Endothelial cell of hepatic sinusoid (primary cell): ENCODE data around the gene SDSL.

ENCODE experiments used
- in situ Hi-C: cut with HindIII; loops from 2 replicates; pipeline ENCODE4 v1.10.0; 2017; ENCODE audit warnings: low sequenced_read_pairs

SDSL gene

DNA sequence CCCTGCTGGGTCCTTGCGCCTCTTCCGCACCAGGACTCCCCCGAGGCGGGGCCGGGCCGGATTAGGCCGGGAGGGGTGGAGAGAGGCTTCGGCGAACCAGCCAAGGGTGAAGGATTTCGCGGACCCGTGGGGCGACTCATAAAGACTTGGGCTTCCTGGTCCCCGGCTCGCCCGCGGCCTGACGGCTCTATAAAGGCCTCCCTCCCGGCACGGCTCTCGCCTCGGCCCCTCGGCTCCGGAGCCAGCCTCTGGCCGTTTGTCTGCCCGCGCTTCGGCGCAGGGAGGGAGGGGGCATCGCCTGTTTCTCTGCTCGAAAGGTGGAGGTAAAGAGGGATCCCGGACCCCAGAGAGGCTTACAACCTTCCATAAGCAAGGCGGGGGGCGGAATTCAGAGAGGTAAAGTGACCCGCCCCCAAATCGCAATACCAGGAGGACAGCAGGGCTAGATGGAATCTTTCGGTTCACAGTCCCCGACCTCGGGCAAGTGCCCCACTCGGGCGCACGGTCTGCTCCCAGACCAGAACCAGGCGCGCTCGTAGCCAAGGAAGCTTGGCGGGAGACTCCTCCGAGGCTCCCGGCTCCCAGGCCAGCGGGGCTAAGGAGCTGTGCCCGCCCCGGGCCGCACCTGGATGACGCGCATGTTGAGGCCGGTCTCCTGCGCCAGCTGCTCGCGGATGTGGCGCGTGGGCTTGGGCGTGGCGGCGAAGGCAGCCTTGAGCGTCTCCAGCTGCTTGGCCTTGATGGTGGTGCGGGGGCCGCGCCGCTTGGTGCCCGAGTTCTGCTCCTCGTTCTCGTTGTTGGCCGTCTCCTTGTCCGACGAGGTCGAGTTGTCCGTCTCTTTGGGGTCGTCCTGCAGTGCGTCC lies 45.6 kb downstream of the SDSL start:
- in situ Hi-C loops: no loop called here

DNA sequence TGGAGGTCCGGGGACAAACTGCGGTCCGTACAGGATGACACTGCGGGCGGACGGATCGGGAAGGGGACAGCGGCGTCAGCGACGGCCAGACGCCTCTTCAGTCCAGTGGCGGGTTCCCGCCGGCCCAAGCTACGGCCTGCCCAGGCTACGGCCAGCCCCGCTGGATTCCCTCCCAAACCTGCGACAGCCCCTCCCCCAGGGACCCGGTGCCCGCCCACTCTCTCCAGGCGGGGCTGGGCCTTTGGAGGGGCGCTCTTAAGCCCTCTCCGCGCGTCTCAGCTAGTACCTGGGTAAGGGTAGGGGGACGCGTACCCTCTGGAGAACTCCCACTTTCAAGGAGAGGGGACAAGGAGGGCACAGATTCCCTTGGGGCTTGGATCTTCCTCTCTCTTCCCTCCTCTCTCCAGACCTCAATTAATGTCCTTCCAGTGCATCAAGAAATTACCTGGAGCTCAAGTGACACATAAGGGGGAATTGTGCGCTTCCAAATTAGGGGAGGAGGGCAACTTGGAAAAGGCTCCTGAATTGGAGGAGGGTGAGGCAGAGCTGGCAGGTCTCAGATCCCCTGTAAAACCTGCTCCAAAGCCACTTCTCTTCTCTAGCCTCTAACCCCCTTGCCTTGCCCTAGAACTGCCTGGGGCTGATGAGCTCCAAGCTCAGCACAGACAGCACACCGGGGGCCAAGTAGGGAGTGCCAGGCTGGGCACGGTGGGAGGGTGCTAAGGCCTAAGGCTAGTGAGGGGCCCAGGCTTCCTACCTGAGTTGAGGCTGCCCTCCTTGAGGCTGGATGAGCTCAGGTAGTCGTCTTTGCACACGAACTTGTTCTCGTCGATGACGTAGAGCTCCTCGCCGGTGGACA lies 46.4 kb downstream of the SDSL start:
- in situ Hi-C loops: no loop called here

DNA sequence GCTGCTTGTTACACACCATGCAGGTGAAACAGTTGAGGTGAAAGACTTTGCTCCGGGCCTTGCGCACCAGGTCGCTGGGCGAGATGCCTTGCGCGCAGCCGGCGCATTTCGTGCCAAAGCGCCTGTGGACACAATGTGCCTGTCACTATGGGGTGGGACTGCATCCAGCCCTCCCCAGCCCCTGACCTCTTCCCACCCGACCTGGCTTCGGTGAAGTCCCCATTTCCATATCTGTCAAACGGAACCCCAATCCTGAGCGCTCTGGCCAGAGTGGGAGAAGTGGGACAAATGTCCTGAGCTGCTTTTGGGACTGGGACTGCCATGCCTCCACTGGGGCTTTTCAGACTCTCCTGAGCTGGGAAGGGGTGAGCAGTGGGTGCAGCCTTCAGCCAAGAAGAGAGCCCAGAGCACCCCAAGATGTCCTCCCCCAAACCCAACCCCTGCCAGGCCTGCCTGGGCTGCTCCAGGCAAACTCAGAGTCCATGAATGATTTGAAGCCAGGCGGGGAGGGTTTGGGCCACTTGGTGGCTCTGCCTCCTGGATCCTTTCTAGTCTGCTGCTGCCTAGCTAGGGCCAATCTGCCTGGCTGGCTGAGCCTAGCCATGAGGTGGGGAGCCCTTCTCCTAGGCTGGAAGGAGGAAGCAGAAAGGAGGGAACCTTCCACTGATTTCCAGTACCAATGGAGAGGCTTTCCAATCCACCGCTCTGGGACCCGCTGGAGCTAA lies 47.2 kb downstream of the SDSL start:
- in situ Hi-C loops: no loop called here

DNA sequence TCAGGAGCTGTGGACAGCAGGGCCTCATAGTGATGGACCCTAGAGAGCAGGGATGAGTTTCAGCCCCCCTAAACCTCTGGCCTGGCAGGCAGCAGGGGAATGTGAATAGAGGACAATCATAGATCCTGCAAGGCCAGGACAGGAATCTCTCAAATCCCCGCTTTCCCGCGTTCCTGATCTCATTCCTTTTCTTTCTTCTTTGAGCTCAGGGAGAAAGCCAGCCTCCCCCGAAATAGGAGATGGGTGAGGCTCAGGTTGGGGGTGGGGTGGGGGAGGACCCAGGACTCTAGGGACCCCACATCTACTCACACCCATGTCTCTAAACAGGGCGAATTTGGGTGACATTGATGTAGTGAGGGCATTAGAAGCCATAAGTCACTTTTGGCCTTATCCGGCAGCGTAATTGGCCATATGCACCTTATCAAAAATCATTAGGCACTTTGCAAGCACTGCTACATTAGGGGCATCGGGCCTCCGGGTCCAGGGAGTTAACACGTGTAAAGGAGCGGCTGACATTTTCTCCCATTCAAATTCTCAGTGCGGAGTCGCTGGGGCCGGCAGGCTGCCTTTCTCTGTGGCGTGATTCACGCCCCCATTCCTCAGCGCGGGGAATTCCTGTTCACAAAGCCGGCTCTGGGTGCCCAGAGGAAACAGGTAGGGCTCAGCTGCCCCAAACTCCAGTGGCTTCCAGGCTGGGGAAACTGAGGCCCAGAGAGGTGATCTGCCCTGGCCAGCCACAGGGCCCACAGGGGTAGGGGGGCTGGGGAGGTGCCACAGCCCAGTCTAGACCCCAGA lies 48.0 kb downstream of the SDSL start:
- in situ Hi-C loops: loop anchor here (5.0 to 10.0 kb wide), 2 partner anchors 42 to 465 kb away; no protein-coding TSS in a partner anchor

DNA sequence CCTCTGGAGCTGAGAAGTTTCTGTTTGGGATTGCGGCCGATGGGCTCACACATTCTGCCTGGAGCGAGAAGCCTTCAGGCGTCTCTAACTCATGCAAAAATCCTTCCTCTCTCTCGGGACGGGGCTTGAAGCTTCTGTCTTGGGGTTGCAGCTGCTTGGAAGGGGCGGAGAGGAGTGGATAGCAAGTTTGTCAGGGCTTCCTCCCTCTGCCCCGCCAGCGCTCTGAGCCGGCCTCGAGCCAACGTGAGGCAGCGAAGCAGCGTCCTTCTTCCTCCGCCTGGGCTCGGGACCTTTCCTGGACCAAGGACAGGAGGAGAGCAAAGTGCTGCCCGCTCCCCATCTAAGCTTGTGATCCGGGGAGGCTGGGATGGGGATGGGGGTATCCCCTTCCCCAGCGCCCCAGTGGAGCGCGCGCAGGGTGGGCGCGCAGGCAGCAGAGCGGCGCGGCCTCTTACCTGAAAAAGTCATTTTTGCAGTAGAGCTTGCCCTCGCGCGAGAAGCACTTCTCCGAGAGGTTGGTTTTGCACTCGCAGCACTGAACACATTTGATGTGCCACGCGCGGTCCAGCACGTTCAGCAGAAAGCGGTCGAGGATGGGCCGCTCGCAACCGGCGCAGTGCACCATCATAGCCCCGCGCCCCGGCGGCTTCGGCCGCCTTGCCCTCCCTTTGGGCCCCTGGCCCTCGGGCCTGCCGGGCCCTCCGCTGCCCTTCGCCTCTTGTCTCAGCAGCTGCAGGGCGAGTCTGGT lies 48.9 kb downstream of the SDSL start:
- in situ Hi-C loops: loop anchor here (5.0 to 10.0 kb wide), 2 partner anchors 41 to 464 kb away; no protein-coding TSS in a partner anchor

DNA sequence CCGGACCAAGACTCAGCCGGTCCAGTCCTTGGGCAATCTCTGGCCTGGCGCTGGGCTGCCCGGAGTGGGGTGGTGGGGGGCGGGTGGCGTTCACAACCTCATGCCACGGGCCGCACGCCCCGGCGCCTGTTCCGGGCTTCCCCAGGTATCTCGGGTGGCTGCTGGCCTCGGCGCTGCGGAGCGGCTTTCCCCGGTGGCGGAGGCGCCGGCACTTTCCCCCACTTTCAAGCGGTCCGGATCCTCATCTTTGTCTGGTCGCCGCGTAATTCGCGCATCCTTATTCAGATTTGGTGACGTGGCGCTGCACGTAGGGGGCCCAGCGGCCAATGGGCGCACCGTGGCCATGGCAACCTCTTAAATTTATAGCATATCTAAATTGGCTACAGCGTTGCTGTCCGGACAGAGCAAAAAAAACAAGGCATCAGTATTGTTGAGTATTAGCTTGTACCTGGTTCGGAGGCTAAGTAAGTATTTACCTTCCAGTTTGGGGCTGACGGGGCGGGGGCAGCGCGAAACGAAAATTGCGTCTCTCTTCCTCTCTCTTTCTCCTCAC lies 49.5 kb downstream of the SDSL start, which contains the start of gene LHX5:
LHX5 (minus strand) TSS at position 253 of the 553 bp plus-strand sequence. CDS start 373 bp downstream, outside the sequence.
- in situ Hi-C loops: loop anchor here (5.0 to 10.0 kb wide), 2 partner anchors 41 to 463 kb away; no protein-coding TSS in a partner anchor

DNA sequence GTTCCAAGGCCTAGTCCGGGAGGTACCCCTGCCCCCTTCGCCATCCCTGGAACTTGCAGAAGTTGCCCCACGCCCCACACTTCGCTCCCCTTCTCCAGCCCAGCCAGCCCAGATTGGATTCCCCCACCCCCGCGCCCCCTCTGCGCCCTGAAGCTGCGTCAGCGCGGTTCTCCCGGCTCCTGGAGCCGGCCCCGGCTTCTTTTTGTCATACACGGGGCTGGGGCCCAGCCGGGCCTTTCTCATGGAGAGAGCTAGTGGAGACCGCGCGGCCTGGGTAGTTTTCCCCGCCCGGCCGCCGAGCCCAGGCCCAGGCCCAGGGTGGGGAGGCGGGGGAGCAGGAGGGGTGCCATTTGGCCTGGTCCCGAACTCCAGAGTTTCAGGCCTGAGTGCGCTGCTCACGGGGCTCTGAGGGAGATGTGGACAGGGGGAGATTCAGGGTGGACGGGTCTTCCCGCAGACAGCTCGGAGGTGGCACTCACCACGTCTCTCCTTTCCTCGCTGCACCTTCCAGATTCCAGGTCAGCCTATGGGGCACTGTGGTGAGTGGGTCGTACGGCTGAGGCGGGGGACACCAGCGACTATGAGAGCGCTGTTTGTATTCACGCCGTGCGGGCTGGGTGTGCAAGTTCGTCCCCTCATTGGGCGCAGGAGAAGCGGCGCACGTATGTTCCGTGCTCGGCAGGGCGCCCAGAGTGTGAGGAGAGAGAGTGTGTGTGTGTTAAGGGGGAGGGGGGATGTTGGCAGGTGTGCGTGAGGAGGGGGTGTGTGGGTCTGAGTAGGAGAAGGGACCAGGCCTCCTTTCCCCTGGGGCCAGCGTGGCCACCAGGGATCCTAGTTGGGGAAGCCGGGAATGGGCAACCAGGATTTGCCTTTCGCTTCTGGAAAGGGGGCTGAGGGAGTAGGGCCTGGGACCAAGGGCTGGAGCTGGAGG lies 50.3 kb downstream of the SDSL start:
- in situ Hi-C loops: loop anchor here (5.0 to 10.0 kb wide), 2 partner anchors 40 to 462 kb away; no protein-coding TSS in a partner anchor

DNA sequence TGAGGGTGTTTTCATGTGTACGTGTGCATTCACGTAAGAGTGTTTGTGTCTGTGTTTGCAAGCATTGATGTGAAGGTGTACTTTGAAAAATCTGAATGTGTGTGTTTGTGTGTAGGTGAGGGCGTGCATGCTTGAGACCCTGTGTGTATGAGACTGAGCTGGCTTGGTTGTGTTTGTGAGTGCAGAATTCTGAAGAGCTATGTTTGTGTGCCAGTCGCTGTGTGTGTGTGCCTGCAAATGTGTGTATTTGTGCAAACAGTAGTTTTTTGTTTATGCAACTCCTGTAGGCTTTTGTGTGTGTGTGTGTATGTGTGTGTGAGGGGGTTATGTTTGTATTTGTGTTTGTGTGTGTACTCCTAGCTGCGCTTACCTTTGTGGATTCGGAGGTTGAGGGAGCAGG lies 51.2 kb downstream of the SDSL start:
- in situ Hi-C loops: loop anchor here (5.0 to 10.0 kb wide), 2 partner anchors 39 to 461 kb away; no protein-coding TSS in a partner anchor

DNA sequence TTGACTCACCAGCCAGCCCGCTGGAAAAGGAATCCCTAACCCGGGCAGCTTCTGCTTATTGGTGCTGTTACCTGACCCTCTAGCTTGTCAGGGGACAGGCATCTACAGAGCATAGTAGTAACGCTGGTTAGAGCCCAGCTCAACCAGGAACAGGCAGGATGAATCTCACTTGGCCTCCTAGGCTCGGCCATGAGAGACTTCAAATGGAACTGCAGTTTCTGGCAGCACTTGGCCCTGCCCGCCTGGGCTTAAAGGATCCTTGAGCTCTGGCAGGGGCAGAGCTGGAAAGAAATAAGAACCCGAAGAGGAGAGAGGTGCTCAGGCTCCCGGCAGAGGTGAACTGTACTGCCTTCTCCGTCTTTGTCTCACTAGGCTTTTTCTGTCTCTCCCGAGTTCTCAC lies 51.8 kb downstream of the SDSL start:
- in situ Hi-C loops: loop anchor here (5.0 to 10.0 kb wide), 2 partner anchors 38 to 461 kb away; no protein-coding TSS in a partner anchor

DNA sequence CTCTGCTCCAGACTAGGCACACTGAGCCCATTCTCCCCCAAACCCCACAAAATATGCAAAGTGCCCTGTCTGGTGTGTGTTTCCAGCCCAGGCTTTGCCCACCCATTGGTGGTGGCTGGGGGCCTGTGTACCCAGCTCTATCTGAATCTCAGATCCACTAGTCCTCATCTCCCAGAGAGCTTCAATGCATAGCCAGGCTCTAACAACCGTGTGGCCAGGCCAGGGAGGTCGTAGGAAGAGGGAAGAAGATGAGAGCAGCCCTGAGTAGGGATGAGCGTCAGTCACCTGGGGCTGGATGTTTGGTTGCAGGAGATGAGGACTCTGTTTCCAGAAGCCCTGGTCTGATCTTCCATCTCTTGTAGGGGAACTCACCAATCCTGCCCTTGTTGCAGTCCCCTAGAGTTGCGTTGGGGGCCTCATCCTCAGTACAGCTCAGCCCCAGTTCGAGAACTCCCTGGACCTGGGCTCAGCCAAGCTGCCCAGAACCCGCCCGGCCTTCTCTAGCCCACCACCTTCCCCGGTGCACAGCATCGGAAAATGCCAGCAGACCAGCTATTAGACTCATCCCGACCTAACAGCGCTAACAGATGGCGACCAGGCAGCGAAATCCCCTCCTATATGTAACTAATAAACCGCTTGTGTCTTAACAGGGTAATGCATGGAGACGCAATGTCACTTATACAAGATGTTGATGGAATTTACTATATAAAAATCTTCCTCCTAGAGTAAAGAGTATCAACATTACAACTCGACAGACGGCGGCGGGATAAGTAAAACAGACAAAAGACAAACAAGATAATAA lies 52.7 kb downstream of the SDSL start:
- in situ Hi-C loops: loop anchor here (5.0 to 10.0 kb wide), 3 partner anchors 37 to 460 kb away; no protein-coding TSS in a partner anchor

DNA sequence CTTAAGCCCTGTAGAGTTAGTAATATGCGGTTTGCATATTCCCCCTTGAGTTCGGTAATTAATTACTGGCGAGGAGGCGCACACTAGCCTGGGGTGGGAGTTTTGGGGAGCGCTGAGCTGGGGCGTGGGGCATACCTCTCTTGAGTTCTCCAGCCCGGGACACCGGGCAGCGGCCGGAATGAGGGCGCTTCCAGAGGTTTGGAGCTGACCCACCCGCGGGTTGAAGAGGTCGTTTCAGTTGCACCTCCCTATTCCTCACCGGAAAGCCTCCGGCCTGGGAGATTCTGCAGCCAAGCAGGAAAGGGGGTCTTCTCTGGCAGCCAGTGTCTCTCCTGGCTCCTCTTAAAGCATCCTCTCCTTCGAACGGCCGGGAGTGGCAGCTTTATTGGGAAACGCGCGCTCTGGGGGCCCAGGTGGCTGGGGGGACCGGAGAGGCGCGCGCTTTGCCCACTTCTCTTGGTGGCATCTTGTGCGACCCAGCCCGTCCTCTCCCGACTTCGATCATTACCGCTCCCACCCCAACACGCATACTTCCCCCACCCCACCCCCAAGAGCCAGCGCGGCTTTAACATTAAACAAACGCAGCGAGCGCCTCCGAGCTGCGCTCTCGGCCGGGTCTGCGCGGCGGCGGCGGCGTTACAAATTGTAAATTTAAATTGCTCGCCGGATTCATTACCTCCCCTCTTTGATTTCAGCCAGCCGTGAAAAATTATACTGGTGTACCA lies 53.4 kb downstream of the SDSL start:
- in situ Hi-C loops: loop anchor here (5.0 to 10.0 kb wide), 2 partner anchors 77 to 459 kb away; no protein-coding TSS in a partner anchor

DNA sequence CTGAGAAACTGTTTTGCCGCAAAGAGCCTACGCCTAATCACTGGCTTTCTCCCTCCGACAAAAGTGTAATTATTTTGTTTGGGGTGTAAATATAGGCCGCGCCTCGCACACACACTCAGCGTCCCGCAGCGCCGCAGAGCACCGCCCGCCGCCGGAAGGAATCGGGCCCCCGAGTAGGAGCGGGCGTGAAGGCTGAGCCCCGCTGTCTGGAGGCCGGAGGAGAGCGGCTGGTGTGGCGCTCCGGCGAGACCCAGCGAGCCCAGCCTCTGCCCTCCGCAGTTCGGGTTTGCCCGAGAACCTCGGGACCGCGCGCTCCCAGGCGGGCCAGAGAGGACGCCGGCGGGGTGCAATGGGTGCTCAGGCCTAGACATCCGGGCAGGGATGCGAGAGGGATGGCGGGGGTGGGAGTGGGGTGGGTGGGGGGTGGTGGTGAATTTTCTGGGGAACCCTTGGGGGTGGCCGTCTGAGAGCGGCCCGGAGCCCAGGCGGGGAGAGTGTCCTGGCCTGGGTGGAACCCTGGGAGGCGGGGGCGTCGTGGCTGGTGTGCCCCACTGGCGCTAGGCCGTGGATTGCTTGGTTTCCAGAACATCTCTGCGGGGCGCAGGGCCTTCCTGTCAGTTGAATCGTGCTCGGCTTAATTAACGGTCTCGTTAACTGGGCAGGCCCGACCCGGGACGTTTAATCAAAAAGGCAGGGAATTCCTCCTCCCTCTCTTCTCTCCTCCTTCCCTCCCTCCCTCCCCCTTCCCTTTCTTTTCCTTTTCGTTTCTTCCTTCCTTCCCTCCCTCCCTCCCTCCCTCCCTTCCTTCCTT lies 54.2 kb downstream of the SDSL start:
- in situ Hi-C loops: loop anchor here (5.0 to 10.0 kb wide), 2 partner anchors 76 to 458 kb away; no protein-coding TSS in a partner anchor

DNA sequence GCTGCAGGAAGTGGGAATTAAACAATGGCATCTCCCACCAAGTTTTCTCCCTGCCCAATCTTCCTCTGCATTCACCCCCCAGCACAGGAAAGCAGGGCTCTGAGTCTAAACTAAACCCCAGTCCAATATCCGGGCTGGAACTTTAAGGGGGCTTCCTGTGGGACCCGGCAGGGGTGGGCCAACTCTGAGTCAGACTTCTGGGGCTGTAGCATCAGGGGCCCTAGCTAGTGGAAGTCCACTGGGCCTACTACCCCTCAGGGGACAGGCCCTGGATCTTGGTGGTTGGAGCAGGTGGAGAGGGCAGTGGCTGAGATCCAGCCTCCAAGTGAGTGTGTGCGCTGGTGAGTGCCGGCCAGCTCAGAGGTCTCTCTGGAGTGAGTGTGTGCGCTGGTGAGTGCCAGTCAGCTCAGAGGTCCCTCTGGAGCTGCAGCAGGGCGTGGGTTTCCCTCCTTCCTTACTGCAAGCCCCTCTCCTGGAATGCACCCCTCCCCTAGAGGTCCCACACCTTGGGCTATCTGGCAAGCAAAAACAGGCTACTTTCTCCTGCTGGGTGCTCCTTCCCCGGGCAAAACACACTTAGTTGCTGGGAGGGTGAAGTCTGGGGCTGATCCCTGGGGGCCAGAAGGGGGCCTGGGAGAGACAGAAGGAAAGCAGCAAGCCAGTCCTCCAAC lies 55.1 kb downstream of the SDSL start:
- in situ Hi-C loops: loop anchor here (5.0 to 10.0 kb wide), 2 partner anchors 75 to 457 kb away; no protein-coding TSS in a partner anchor

DNA sequence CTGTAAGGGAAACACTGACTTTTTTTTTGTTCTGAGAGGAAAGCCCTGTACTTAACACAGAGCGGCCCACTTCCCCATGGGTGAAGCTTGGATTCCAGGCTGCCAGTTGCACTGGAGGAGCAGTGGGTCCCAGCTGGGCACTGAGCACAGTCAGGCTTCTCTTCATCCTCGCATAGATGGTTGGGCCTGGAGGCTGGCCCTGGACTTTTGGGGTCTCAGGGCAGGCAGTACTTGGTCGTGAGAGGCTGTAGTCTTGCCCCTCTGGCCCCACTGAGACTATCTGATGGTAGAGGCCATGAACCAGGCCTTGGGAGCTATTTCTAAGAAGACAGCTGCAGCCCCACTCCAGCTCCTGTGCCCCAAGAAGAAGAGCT lies 55.6 kb downstream of the SDSL start:
- in situ Hi-C loops: loop anchor here (5.0 to 10.0 kb wide), 2 partner anchors 74 to 457 kb away; no protein-coding TSS in a partner anchor
